HepG2 (cell line): ENCODE measurements around the gene BLCAP. TPM values are rescaled to one million over a fixed set of nuclear protein-coding genes. Genes with fewer than 3 reads are reported as not detected.

Source experiments
- ELK4 ChIP-seq: sonication (generic); formaldehyde crosslinking; IDR thresholded peaks from 2 replicates; pipeline ENCODE4 v1.9.0; 2021; ENCODE audit warnings: missing genetic modification reagents, borderline replicate concordance
- GFI1 ChIP-seq: sonication (generic); formaldehyde crosslinking; IDR thresholded peaks from 2 replicates; pipeline ENCODE4 v1.5.0; 2020; ENCODE audit warnings: missing genetic modification reagents, mild to moderate bottlenecking, borderline replicate concordance
- SRF ChIP-seq: IDR thresholded peaks from 2 replicates; pipeline ENCODE4 v1.6.1; 2011; ENCODE audit warnings: mild to moderate bottlenecking, low read depth, low read length, moderate library complexity
- TERF1 ChIP-seq: sonication (generic); formaldehyde crosslinking; IDR thresholded peaks from 2 replicates; pipeline ENCODE4 v1.8.0; 2022; ENCODE audit warnings: mild to moderate bottlenecking, missing genetic modification reagents, moderate library complexity
- TOE1 ChIP-seq: sonication (generic); formaldehyde crosslinking; IDR thresholded peaks from 2 replicates; pipeline ENCODE4 v1.4.0; 2020; ENCODE audit warnings: mild to moderate bottlenecking, missing genetic modification reagents
- ZBTB44 ChIP-seq: sonication (generic); formaldehyde crosslinking; IDR thresholded peaks from 2 replicates; pipeline ENCODE4 v1.4.0; 2020; ENCODE audit warnings: missing genetic modification reagents
- ZFYVE20 ChIP-seq: sonication (generic); formaldehyde crosslinking; IDR thresholded peaks from 2 replicates; pipeline ENCODE4 v1.8.0; 2023; ENCODE audit warnings: low read depth, mild to moderate bottlenecking, moderate library complexity, missing genetic modification reagents, borderline replicate concordance
- ZNF138 ChIP-seq: sonication (generic); formaldehyde crosslinking; IDR thresholded peaks from 2 replicates; pipeline ENCODE4 v1.5.0; 2020; ENCODE audit warnings: mild to moderate bottlenecking, low read depth, missing genetic modification reagents
- ZNF292 ChIP-seq: sonication (generic); formaldehyde crosslinking; IDR thresholded peaks from 2 replicates; pipeline ENCODE4 v1.8.1; 2022; ENCODE audit warnings: mild to moderate bottlenecking, low read depth, missing genetic modification reagents, borderline replicate concordance
- ZNF414 ChIP-seq: sonication (generic); formaldehyde crosslinking; IDR thresholded peaks from 2 replicates; pipeline ENCODE4 v1.5.0; 2020; ENCODE audit warnings: missing genetic modification reagents
- ZNF558 ChIP-seq: sonication (generic); formaldehyde crosslinking; IDR thresholded peaks from 2 replicates; pipeline ENCODE4 v1.9.0; 2022; ENCODE audit warnings: mild to moderate bottlenecking, missing genetic modification reagents, borderline replicate concordance
- ZZZ3 ChIP-seq: sonication (generic); formaldehyde crosslinking; IDR thresholded peaks from 2 replicates; pipeline ENCODE4 v1.4.0; 2020; ENCODE audit warnings: missing genetic modification reagents, mild to moderate bottlenecking, borderline replicate concordance
- polyA plus RNA-seq, 8 experiments: library from polyadenylated mRNA; depleted of rRNA in 3 of 8; stranded (reverse) in 7 of 8; unstranded in 1 of 8; fragments of >200 nt; fragmentation: Illumina TruSeq in 4 of 8; extraction: Trizol in 4 of 8; gene quantifications; 2 replicates each; pipeline versions ENCODE4 v1.2.1 to v1.2.3, GENCODE V29; 2011 to 2016; ENCODE audit warnings: low read depth in 4 of 8, missing spikeins in 1 of 8, mixed read lengths in 1 of 8; ENCODE audit not compliant: insufficient read depth in 1 of 8
- total RNA-seq, 5 experiments: library from RNA; depleted of rRNA; stranded (reverse); fragments of >200 nt; fragmentation: Illumina TruSeq; extraction: Trizol; gene quantifications; 2 replicates each; pipeline ENCODE4 v1.2.3, GENCODE V29; 2016; ENCODE audit warnings: low read depth in 1 of 5
- TF ChIP-seq, protein P1 (sequence below): sonication (generic); formaldehyde crosslinking; IDR thresholded peaks from one replicate; pipeline ENCODE4 v1.5.1; 2020; ENCODE audit warnings: mild to moderate bottlenecking, missing genetic modification reagents; ENCODE audit errors: not compliant biosample characterization

The BLCAP gene
- total and polyA plus RNA-seq, 2 of the 13 experiments (the other 11 are each of a cell fraction or from before 2014, with no cell fraction given) = 52.4 to 86.8 TPM

GRCh38 chr20:37564388-37565133 lies 36.9 kb upstream of the BLCAP start (continued):
- no peak for TF ChIP-seq ELK4 (CRISPR knock-in tag)
- no peak for TF ChIP-seq SRF
- TF ChIP-seq GFI1 (CRISPR knock-in tag) = 0 out of 2 replicates have a peak, but pooled peaks have one; percentile 10
- TF ChIP-seq TERF1 (CRISPR knock-in tag) = no peak
- no peak for TF ChIP-seq ZFYVE20
- no peak for TF ChIP-seq ZNF138 (CRISPR knock-in tag)
- no peak for TF ChIP-seq ZNF414 (CRISPR knock-in tag)
- TF ChIP-seq, protein P1, sequence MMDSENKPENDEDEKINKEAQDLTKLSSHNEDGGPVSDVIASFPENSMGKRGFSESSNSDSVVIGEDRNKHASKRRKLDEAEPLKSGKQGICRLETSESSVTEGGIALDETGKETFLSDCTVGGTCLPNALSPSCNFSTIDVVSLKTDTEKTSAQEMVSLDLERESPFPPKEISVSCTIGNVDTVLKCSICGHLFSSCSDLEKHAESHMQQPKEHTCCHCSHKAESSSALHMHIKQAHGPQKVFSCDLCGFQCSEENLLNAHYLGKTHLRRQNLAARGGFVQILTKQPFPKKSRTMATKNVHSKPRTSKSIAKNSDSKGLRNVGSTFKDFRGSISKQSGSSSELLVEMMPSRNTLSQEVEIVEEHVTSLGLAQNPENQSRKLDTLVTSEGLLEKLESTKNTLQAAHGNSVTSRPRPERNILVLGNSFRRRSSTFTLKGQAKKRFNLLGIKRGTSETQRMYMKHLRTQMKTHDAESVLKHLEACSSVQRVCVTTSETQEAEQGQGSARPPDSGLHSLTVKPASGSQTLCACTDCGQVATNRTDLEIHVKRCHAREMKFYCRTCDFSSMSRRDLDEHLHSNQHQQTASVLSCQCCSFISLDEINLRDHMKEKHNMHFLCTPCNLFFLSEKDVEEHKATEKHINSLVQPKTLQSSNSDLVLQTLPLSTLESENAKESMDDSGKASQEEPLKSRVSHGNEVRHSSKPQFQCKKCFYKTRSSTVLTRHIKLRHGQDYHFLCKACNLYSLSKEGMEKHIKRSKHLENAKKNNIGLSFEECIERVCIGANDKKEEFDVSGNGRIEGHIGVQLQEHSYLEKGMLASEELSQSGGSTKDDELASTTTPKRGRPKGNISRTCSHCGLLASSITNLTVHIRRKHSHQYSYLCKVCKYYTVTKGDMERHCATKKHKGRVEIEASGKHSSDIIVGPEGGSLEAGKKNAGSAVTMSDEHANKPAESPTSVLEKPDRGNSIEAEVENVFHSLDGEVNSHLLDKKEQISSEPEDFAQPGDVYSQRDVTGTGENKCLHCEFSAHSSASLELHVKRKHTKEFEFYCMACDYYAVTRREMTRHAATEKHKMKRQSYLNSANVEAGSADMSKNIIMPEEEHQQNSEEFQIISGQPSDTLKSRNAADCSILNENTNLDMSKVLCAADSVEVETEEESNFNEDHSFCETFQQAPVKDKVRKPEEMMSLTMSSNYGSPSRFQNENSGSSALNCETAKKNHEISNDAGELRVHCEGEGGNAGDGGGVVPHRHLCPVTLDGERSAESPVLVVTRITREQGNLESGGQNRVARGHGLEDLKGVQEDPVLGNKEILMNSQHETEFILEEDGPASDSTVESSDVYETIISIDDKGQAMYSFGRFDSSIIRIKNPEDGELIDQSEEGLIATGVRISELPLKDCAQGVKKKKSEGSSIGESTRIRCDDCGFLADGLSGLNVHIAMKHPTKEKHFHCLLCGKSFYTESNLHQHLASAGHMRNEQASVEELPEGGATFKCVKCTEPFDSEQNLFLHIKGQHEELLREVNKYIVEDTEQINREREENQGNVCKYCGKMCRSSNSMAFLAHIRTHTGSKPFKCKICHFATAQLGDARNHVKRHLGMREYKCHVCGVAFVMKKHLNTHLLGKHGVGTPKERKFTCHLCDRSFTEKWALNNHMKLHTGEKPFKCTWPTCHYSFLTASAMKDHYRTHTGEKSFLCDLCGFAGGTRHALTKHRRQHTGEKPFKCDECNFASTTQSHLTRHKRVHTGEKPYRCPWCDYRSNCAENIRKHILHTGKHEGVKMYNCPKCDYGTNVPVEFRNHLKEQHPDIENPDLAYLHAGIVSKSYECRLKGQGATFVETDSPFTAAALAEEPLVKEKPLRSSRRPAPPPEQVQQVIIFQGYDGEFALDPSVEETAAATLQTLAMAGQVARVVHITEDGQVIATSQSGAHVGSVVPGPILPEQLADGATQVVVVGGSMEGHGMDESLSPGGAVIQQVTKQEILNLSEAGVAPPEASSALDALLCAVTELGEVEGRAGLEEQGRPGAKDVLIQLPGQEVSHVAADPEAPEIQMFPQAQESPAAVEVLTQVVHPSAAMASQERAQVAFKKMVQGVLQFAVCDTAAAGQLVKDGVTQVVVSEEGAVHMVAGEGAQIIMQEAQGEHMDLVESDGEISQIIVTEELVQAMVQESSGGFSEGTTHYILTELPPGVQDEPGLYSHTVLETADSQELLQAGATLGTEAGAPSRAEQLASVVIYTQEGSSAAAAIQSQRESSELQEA (CRISPR knock-in tag) = peak; percentile 41
- no peak for TF ChIP-seq TOE1
- TF ChIP-seq ZZZ3 (CRISPR knock-in tag) = no peak
- no peak for TF ChIP-seq ZNF292
- TF ChIP-seq ZBTB44 (CRISPR knock-in tag) = no peak
- TF ChIP-seq ZNF558 (CRISPR knock-in tag) = no peak
